Measurements from ENCODE around the gene EIPR1.

Gene EIPR1

GRCh38 chr2:3198119-3198518 lies 179.5 kb downstream of the EIPR1 start:
- Histone ChIP-seq H3K36me3 (no peaks in the 10 kb centered on the region), H3K9me3 (no peaks in the 10 kb centered on the region), H3K4me1 (ENCODE audit: control insufficient read depth in 1 of 2, insufficient read depth in 1 of 2, low read depth in 1 of 2, low read length in 1 of 2) (peaks cover 36 to 39% of the 10 kb centered on the region in 2 experiments), H3K27ac (no peak overlapping the region), H3K4me3 (ENCODE audit: low read depth in 1 of 2, low read length in 1 of 2) (no peak overlapping the region), H3K27me3 (no peaks in the 10 kb centered on the region)
- no peak for TF ChIP-seq CTCF (IDR thresholded peaks at IDR 0.05)

- TF ChIP-seq CTCF (IDR thresholded peaks at IDR 0.05) = no peak
- Histone ChIP-seq H3K4me3 (ENCODE audit: low read depth in 1 of 2, low read length in 1 of 2) (no peak overlapping the region), H3K36me3 (no peaks in the 10 kb centered on the region), H3K27me3 (no peaks in the 10 kb centered on the region), H3K4me1 (ENCODE audit: control insufficient read depth in 1 of 2, insufficient read depth in 1 of 2, low read depth in 1 of 2, low read length in 1 of 2) (peaks cover 36 to 39% of the 10 kb centered on the region in 2 experiments), H3K27ac (no peak overlapping the region), H3K9me3 (no peaks in the 10 kb centered on the region)
Measured at GRCh38 chr2:3197308-3197707, 180.3 kb downstream of the EIPR1 start.

GRCh38 chr2:3196716-3197115 lies 180.9 kb downstream of the EIPR1 start:
- TF ChIP-seq CTCF (IDR thresholded peaks at IDR 0.05) = no peak
- Histone ChIP-seq H3K27me3 (no peaks in the 10 kb centered on the region), H3K36me3 (peaks cover 4% of the 10 kb centered on the region), H3K27ac (peak overlapping the region; percentile 82), H3K9me3 (no peaks in the 10 kb centered on the region), H3K4me1 (ENCODE audit: control insufficient read depth in 1 of 2, insufficient read depth in 1 of 2, low read depth in 1 of 2, low read length in 1 of 2) (peaks cover 36 to 39% of the 10 kb centered on the region in 2 experiments), H3K4me3 (ENCODE audit: low read depth in 1 of 2, low read length in 1 of 2) (no peak overlapping the region)

- Histone ChIP-seq H3K27me3 (no peaks in the 10 kb centered on the region), H3K9me3 (no peaks in the 10 kb centered on the region), H3K27ac (peak overlapping the region; percentile 82), H3K36me3 (peaks cover 5% of the 10 kb centered on the region), H3K4me3 (ENCODE audit: low read depth in 1 of 2, low read length in 1 of 2) (peak overlapping the region; percentile 20 to 32), H3K4me1 (ENCODE audit: control insufficient read depth in 1 of 2, insufficient read depth in 1 of 2, low read depth in 1 of 2, low read length in 1 of 2) (peaks cover 36 to 39% of the 10 kb centered on the region in 2 experiments)
- no peak for TF ChIP-seq CTCF (IDR thresholded peaks at IDR 0.05)
Measured at GRCh38 chr2:3195641-3196476, 181.8 kb downstream of the EIPR1 start.

- Histone ChIP-seq H3K4me3 (ENCODE audit: low read depth in 1 of 2, low read length in 1 of 2) (no peak overlapping the region), H3K27me3 (no peaks in the 10 kb centered on the region), H3K36me3 (peaks cover 5% of the 10 kb centered on the region), H3K9me3 (no peaks in the 10 kb centered on the region), H3K27ac (peak overlapping the region; percentile 82), H3K4me1 (ENCODE audit: control insufficient read depth in 1 of 2, insufficient read depth in 1 of 2, low read depth in 1 of 2, low read length in 1 of 2) (peaks cover 36 to 39% of the 10 kb centered on the region in 2 experiments)
- no peak for TF ChIP-seq CTCF (IDR thresholded peaks at IDR 0.05)
Measured at GRCh38 chr2:3194828-3195227, 182.8 kb downstream of the EIPR1 start.
